Measurements from ENCODE around the gene SLC1A1.
"Not testable (repeated sequence)": the region's sequence is repeated elsewhere in the genome, so short reads cannot be mapped to it uniquely, and the experiment has no call there.

SLC1A1 gene

GRCh38 chr9:4507306-4508130 lies 17.2 kb downstream of the SLC1A1 start:
- no peak for DNase-seq

GRCh38 chr9:4508246-4508906 lies 18.1 kb downstream of the SLC1A1 start:
- DNase-seq, result no peak

- DNase-seq, result no peak
Observed at GRCh38 chr9:4508907-4509589, 18.8 kb downstream of the SLC1A1 start.

GRCh38 chr9:4509590-4509984 lies 19.3 kb downstream of the SLC1A1 start:
- no peak for DNase-seq

GRCh38 chr9:4510546-4511322 lies 20.5 kb downstream of the SLC1A1 start:
- DNase-seq, result no peak

GRCh38 chr9:4514252-4515128 lies 24.2 kb downstream of the SLC1A1 start:
- no peak for DNase-seq

GRCh38 chr9:4515958-4516375 lies 25.7 kb downstream of the SLC1A1 start:
- no peak for DNase-seq

GRCh38 chr9:4517274-4517673 lies 27.0 kb downstream of the SLC1A1 start:
- no peak for DNase-seq

GRCh38 chr9:4519604-4520003 lies 29.3 kb downstream of the SLC1A1 start:
- no peak for DNase-seq

- no peak for DNase-seq
Observed at GRCh38 chr9:4520055-4520454, 29.8 kb downstream of the SLC1A1 start.

- DNase-seq, result peak; percentile 36
Observed at GRCh38 chr9:4530375-4530774, 40.1 kb downstream of the SLC1A1 start.

- DNase-seq, result not testable (repeated sequence)
Observed at GRCh38 chr9:4530831-4531230, 40.6 kb downstream of the SLC1A1 start.

- DNase-seq, result not testable (repeated sequence)
Observed at GRCh38 chr9:4531355-4531754, 41.1 kb downstream of the SLC1A1 start.

GRCh38 chr9:4533881-4534280 lies 43.6 kb downstream of the SLC1A1 start:
- DNase-seq, result not testable (repeated sequence)

- not testable (repeated sequence) for DNase-seq
Observed at GRCh38 chr9:4536196-4536595, 45.9 kb downstream of the SLC1A1 start.

- DNase-seq, result no peak
Observed at GRCh38 chr9:4537581-4537980, 47.3 kb downstream of the SLC1A1 start.

GRCh38 chr9:4538107-4538506 lies 47.8 kb downstream of the SLC1A1 start:
- no peak for DNase-seq

- no peak for DNase-seq
Observed at GRCh38 chr9:4538621-4539020, 48.4 kb downstream of the SLC1A1 start.

- DNase-seq, result no peak
Observed at GRCh38 chr9:4540425-4540824, 50.2 kb downstream of the SLC1A1 start.

- no peak for DNase-seq
Observed at GRCh38 chr9:4541281-4541680, 51.0 kb downstream of the SLC1A1 start.

- DNase-seq, result no peak
Observed at GRCh38 chr9:4541856-4542255, 51.6 kb downstream of the SLC1A1 start.

GRCh38 chr9:4544714-4545113 lies 54.4 kb downstream of the SLC1A1 start:
- not testable (repeated sequence) for DNase-seq
